ENCODE data around the gene KRTAP3-1. TPM values are rescaled to one million over a fixed set of nuclear protein-coding genes. Genes with fewer than 3 reads are reported as not detected.
"Not testable (repeated sequence)": the region's sequence is repeated elsewhere in the genome, so short reads cannot be mapped to it uniquely, and the experiment has no call there.

The KRTAP3-1 gene
- polyA plus RNA-seq (ENCODE audit: insufficient read length in 4 of 4), result not detected

DNA sequence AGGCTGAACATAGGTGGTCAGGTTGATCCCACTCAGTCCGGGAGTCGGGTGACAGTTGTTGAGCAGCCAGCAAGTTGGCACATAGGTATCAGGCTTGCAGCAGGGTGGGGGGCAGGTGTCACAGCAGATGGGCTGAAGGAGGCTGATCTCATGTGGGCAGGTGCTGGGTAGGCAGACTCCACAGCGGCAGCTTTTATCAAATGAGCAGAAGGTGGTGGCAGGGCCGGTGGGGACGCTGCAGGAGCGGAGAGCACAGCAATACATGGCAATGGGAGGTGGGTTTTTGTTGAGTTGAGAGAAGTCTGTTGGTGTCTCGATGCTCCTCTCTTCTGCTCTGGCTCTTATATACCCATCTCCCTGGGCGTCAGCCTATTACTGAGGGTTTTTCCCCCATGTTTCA lies at the start of gene KRTAP3-1:
TSS of gene KRTAP3-1 (minus strand) at position 318 of the 400 bp plus-strand sequence. CDS start at position 264, 54 bp downstream.
- no peak for DNase-seq (ENCODE audit: low read depth in 4 of 4, low spot score in 3 of 4)

- no peak for DNase-seq (ENCODE audit: low read depth in 4 of 4, low spot score in 3 of 4)
Observed at GRCh38 chr17:41057547-41057946, 48.6 kb upstream of the KRTAP3-1 start.

GRCh38 chr17:41055130-41055529 lies 46.2 kb upstream of the KRTAP3-1 start, which contains the start of gene KRTAP2-2:
Gene KRTAP2-2, minus strand, starts transcription at chr17:41055230. Its CDS starts 19 bp downstream, at chr17:41055211.
- not testable (repeated sequence) for DNase-seq (ENCODE audit: low read depth in 4 of 4, low spot score in 3 of 4)

- DNase-seq (ENCODE audit: low read depth in 4 of 4, low spot score in 3 of 4), result not testable (repeated sequence)
Observed at GRCh38 chr17:41054556-41054955, 45.6 kb upstream of the KRTAP3-1 start.

DNA sequence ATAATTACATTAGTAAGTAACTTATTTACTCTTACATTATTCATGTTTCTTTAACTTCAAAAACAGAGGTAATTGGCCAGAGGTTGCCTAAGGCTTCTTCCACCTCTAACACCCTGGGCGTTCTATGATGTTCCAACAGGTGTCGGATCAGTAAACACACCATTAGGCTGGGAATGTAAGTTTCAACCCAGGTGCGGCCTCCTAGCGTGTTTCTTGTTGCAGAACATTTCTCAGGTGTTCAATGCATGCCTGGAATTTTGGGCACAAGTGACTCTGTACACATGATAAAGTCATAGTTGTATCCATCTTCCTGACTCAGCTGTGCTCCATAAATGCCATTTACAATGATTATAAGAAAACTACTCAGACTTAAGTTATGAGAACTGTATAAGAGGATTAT lies 45.1 kb upstream of the KRTAP3-1 start:
- DNase-seq (ENCODE audit: low read depth in 4 of 4, low spot score in 3 of 4), result peak in 2 of 4 donors; percentile 4 to 20

- DNase-seq (ENCODE audit: low read depth in 4 of 4, low spot score in 3 of 4), result no peak
Observed at GRCh38 chr17:41052566-41052965, 43.6 kb upstream of the KRTAP3-1 start.

DNA sequence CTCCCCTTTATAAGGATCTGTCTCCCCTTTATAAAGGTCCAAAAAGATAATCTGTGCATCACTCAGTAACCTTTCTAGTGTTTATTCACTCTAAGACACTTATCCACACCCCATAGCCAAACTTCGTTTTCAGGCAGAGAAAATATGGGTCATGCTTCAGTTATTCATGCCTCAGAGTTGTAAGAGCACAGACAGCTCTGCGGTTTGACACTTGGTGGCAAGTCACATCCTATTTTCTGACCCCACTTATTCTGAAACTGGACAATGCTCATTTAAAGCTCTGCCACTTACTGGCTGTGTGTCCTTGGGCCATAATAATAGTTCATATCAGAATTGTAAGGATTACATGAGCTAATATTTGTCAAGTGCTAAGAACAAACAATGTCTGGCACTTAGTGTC lies 40.2 kb upstream of the KRTAP3-1 start:
- no peak for DNase-seq (ENCODE audit: low read depth in 4 of 4, low spot score in 3 of 4)

- DNase-seq (ENCODE audit: low read depth in 4 of 4, low spot score in 3 of 4), result no peak
Observed at GRCh38 chr17:41048441-41048840, 39.5 kb upstream of the KRTAP3-1 start.

- not testable (repeated sequence) for DNase-seq (ENCODE audit: low read depth in 4 of 4, low spot score in 3 of 4)
Observed at GRCh38 chr17:41046735-41047465, 38.0 kb upstream of the KRTAP3-1 start, which contains the start of gene KRTAP2-1. Gene KRTAP2-1, minus strand, starts transcription at chr17:41047316. Its CDS starts 49 bp downstream, at chr17:41047267.

DNA sequence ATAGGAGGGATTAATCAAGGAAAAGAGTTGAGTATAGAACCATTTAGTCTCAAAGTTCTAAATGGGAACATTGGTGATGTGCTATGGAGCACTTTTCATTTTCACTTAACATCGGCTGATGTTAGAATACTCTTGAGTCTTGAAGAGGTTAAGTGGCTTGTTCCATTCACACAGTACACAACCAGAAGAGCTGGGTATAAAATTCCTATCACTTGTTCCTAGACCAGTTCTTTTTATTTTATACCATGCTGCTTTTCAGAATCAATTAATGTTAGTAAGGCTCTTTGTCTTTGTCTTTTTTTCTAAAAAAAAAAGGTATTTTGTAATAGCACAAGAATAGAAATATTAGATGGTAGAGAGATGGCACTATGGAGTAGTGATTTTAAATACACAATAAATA lies 34.0 kb upstream of the KRTAP3-1 start:
- no peak for DNase-seq (ENCODE audit: low read depth in 4 of 4, low spot score in 3 of 4)

- not testable (repeated sequence) for DNase-seq (ENCODE audit: low read depth in 4 of 4, low spot score in 3 of 4)
Observed at GRCh38 chr17:41040783-41041571, 32.0 kb upstream of the KRTAP3-1 start, which contains the start of gene KRTAP1-1. Gene KRTAP1-1, minus strand, starts transcription at chr17:41041450. Its CDS starts 53 bp downstream, at chr17:41041397.

GRCh38 chr17:41037853-41038350 lies 29.0 kb upstream of the KRTAP3-1 start:
- DNase-seq (ENCODE audit: low read depth in 4 of 4, low spot score in 3 of 4), result no peak

DNA sequence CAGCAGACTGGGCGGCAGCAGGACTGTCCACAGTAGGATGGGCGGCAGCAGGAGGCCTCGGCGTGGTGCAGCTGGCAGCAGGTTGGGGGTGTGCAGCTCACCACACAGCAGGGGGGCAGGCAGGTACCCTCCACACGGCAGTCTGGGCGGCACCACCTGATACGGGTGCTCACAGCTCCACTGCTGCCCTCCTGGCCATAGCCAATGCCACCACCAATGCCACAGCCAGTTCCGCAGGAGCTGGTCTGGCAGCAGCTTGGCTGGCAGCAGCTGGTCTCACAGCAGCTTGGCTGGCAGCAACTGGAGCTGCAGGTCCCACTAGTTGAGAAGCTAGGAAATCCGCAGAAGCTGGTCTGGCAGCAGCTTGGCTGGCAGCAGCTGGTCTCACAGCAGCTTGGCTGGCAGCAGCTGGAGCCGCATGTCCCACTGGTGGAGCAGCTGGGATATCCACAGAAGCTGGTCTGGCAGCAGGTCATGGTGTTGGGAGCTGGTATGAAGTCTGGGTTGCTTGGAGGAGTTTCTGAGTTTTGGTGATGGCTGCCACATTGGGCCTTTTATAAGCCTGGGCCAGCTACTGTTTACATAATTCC lies 25.5 kb upstream of the KRTAP3-1 start, which contains the start of gene KRTAP1-3:
TSS of gene KRTAP1-3 (minus strand) at position 529 of the 590 bp plus-strand sequence. CDS start at position 476, 53 bp downstream.
- not testable (repeated sequence) for DNase-seq (ENCODE audit: low read depth in 4 of 4, low spot score in 3 of 4)

DNA sequence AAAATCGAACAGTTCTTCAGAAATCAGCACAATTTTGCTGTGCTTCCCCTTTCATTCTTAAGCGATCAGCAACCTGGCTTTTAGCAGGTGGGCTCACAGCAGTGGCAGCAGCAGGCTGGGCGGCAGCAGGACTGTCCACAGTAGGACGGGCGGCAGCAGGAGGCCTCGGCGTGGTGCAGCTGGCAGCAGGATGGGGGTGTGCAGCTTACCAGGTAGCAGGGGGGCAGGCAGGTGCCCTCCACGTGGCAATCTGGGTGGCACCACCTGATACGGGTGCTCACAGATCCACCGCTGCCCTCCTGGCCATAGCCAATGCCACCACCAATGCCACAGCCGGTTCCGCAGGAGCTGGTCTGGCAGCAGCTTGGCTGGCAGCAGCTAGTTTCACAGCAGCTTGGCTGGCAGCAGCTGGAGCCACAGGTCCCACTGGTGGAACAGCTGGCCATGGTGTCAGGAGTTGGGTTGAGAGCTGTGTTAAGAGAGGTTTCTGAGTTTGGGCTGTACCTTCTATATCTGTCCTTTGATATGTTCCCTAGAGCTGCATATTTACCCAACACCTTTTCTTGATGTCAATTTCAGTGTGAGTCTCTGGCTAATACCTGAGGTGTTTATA lies 20.8 kb upstream of the KRTAP3-1 start, which contains the start of gene KRTAP1-4:
TSS of gene KRTAP1-4 (minus strand) at position 563 of the 613 bp plus-strand sequence. CDS start at position 446, 117 bp downstream.
- DNase-seq (ENCODE audit: low read depth in 4 of 4, low spot score in 3 of 4), result no peak

DNA sequence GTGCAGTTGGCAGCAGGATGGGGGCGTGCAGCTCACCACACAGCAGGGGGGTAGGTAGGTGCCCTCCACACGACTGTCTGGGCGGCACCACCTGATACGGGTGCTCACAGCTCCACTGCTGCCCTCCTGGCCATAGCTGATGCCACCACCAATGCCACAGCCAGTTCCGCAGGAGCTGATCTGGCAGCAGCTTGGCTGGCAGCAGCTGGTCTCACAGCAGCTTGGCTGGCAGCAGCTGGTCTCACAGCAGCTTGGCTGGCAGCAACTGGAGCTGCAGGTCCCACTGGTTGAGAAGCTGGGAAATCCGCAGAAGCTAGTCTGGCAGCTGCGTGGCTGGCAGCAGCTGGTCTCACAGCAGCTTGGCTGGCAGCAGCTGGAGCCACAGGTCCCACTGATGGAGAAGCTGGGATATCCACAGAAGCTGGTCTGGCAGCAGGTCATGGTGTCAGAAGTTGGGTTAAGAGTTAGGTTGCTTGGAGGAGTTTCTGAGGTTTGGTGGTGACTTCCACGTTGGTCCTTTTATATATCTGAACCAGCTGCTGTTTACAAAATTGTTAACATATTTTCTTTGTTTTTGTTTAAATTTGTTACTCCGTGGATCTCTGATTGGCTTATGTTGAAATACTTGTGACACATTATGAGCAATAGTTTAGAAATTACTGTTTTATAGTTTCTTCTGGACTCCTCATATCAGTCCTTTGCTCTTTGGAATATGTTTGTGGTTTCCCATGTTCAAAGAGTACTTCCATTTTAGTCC lies 18.0 kb upstream of the KRTAP3-1 start, which contains the start of gene KRTAP1-5:
TSS of gene KRTAP1-5 (minus strand) at position 494 of the 757 bp plus-strand sequence. CDS start at position 441, 53 bp downstream.
- DNase-seq (ENCODE audit: low read depth in 4 of 4, low spot score in 3 of 4), result no peak

DNA sequence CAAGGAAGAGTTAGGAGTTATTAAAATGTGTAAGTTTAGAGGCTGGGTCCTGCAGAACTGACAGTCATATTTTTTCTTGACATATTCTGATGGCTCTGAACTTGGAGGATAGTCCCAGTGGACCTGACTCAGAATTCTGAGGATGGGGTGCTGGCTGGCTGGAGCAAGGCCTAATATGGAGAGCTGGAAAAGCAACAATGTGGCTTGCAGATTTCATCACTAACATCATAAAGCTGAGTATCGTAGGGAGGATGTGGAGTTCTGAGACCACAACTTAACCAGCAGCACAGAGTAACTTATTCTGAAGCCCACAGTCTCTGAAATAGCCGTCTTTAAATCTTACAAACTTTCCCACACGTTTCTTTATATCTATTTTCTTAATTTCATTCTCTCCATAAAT lies 15.8 kb upstream of the KRTAP3-1 start:
- DNase-seq (ENCODE audit: low read depth in 4 of 4, low spot score in 3 of 4), result no peak

GRCh38 chr17:41020336-41020735 lies 11.4 kb upstream of the KRTAP3-1 start:
- no peak for DNase-seq (ENCODE audit: low read depth in 4 of 4, low spot score in 3 of 4)

GRCh38 chr17:41019415-41019814 lies 10.5 kb upstream of the KRTAP3-1 start:
- no peak for DNase-seq (ENCODE audit: low read depth in 4 of 4, low spot score in 3 of 4)

DNA sequence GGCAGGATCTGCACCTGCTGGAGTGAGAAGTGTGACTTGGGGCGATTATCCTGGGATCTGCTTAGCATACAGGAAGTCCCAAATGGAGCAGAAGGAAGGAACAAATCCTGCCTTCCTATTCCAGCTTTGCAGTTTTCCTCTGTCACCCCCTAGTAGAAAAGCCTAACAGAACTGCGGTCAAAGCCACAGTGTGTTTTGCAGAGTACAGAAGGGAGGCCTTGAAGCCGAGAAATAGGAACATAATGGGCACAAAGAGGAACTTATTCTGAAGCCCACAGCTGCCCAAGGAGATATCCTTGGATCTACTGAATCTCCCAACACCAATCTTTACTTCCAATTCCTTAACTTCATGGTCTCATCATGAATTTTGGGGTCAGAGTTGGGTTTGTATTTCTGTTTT lies 9.6 kb upstream of the KRTAP3-1 start:
- DNase-seq (ENCODE audit: low read depth in 4 of 4, low spot score in 3 of 4), result no peak
